Stromal cell of bone marrow (primary cell): ENCODE measurements around the gene VAV2.
"Not testable (repeated sequence)": the region's sequence is repeated elsewhere in the genome, so short reads cannot be mapped to it uniquely, and the experiment has no call there.

Experiments used
- DNase-seq: peaks from one replicate; pipeline ENCODE4 v3.0.0-alpha.2; 2012; ENCODE audit warnings: low read depth

VAV2 gene

GRCh38 chr9:133996531-133997520 is 4.7 kb upstream of the VAV2 start:
- DNase-seq = no peak

- DNase-seq = no peak
Observed at GRCh38 chr9:133995012-133995896, 3.1 kb upstream of the VAV2 start.

GRCh38 chr9:133994353-133995011 is 2.4 kb upstream of the VAV2 start:
- no peak for DNase-seq

DNA sequence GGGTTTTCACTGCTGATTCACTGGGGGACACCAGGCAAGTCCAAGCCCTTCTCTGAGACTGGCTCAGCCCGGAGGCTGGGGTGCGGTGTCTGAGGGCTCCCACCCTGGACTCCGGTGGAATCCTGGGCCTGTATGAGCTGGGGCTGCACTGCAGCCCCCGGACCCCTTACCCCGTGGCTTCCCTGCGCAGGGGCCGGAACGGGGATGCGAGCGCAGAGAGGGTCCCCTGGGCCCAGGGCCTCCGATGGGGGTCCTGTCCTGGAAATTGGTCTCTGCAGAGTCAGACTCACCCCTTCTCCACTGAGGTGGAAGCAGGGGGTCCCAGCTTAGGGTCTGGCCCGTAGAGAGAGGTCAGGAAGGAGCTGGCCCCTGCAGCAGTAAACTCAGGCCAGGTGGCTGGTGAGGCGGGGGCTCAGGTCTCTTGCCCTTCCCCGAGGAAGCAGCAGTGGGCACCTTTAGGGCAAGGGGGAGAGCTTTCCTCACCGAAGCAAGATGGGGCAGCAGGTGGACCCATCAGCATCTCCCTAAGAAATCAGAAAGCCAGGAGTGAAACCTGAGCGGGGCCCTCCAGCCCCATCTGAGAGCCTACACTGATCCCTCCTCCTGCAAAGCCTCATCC is 1.6 kb upstream of the VAV2 start:
- DNase-seq = no peak

DNA sequence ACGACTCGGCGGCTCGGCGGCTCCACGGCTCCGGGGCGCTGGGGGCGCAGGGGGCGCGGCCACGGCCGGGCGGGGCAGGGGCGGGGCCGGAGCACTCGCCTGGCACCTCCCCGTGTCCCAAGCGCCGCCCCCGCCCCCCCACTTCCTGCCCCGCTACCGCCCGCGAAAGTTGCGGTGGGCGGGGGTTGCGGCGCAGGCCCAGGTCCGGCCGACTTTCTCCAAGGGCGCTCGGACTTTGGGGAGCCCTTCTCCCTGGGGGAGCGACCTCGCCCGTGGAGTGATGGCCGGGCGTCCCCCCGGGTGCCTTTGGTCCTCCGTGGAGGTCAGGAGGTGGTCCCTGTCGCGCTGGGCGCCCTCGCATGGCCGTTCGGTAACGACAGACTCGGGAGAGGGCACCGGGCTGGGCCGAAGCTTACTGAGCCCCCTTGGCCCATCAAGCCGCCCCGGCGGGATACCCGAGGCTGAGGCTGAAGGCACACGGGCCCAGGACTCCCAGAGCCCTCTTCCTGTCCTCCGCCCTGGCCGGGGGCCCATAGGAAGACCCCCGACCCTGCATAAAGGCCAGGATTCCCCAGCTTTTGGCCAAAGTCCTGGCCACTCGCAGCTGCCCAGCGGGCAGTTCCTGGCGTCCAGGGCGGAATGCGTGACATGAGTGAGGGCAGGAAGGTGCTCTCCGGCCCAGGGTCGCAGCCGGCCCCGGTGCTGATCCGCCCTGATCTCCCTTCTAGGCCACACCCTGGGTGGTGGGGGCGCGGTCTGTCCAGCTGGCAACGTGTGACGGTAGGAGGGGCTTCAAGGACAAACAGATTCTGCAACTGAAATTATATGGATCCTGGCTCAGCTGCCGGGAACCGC is 883 bp upstream of the VAV2 start:
- DNase-seq = peak; percentile 89

- DNase-seq = no peak
Observed at GRCh38 chr9:133991214-133991921, 756 bp downstream of the VAV2 start.

DNA sequence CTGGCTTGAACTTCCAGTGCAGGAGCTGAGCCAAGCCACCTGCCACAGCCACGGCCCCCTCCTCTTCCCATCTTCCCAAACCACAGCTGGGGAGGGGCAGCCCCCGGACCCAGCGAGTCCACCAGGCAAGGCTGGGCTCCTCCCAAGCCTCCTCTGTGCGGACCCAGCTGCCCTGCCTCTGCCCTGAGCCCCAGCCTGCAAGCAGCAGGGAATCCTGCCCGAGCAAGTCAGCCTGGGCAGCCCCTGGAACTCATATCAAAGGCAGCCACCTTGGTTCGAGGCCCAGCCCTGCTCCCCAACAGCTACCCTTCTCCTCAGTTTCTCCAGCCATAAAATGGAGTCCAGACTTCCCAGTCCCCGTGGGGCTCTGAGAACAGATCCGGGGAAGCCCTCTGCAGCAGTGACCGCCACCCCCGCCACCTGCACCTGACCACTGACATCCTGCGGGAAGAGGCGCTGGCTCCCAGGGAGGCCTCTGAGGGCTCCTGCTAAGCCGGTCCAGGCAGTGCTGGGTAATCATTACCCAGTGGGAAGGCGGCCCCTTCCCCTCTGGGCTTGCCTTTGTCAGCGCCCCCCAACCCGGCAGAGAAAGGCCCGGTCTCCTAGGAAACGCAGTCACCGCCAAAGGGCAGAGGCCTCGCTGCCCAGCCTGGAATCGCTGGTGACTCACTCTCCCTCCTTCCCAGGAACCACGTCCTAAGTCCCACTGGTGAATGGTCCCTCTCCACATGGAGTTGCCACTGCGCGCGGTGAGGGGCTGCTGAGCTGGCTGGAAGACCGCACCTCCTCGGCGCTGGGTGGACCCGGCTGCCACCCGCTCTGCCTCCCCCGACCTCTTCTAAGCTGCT is 1.5 kb downstream of the VAV2 start:
- DNase-seq = peak; percentile 68

- no peak for DNase-seq
Observed at GRCh38 chr9:133989625-133990365, 2.3 kb downstream of the VAV2 start.

DNA sequence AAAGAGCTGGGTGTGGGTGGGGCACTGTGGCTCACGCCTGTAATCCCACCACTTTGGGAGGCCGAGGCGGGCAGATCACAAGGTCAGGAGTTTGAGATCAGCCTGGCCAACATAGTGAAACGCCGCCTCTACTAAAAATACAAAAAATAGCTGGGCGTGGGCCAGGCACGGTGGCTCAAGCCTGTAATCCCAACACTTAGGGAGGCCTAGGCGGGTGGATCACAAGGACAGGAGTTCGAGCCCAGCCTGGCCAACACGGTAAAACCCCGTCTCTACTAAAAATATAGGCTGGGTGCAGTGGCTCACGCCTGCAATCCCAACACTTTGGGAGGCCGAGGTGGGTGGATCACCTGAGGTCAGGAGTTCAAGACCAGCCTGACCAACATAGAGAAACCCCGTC is 3.4 kb downstream of the VAV2 start:
- DNase-seq = not testable (repeated sequence)

- no peak for DNase-seq
Observed at GRCh38 chr9:133987946-133988665, 4.0 kb downstream of the VAV2 start.

DNA sequence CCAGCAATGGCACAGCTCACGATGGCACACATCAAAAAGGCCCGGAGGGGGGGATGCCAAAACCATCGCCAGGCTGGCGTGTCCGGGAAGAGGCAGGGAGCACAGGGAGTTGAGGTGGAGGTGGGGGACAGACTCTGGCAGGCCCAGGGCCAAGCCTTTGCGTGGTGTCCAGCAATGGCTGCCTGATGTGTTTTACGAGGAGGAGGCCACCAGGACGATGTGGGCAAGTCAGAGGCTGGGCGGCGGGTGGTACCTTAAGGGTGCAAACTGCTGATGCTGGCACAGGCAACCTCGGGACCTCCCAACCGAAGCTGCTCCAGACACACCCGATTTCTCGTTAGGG is 4.7 kb downstream of the VAV2 start:
- no peak for DNase-seq

- DNase-seq = no peak
Observed at GRCh38 chr9:133986774-133987445, 5.2 kb downstream of the VAV2 start.

DNA sequence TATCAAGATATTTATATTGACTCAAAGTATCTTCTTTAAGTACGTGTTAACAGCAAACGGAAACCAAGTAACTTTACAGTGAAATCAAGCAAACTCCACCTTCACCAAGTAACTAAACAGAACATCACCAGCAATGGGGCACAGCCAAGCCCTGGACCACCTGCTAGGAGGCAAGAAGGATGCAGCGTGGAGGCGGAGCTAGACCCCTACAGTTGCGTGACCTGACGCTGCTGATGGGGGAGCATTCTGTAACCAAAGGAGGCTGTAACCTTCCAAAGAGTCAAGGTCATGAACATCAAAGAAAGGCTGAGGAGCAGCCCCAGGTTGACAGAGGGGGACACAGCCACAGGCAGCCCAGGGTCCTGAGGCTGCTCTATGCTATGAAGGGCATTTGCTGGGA is 6.1 kb downstream of the VAV2 start:
- no peak for DNase-seq

DNA sequence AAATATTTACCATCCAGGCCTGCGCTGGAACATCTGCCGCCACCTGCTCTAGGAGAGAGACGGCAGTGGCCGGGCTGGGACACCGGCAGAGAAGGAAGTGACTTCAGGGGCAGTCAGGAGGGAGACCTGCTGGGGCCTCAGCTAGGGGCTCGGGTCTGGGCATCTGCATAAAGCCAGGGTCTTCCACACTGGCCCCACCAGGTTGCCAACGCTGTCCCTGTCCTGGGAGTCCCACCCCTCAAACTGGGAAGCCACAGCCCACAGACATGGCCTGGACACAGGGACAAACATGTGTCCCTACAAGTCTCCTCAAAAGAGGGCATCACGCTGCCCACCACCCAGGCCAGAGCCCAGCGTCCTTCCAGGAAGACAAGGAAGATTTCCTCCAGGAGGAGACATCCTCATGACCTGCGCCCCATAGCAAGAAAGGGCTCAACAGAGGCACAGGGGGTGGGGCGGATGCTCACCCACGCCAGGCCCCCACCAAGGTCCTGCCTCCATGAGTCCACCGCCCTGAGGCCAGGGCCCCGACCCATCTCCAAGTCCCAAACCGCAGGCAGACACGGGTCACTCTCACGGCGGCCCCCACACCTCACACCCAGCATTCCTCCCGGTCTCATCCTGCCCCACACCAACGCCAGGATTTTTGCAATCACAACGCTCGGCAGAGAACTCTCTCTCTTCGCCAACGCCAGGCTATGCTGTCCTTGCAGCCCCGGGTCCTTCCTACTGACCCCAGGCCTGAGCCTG is 9.0 kb downstream of the VAV2 start:
- no peak for DNase-seq

DNA sequence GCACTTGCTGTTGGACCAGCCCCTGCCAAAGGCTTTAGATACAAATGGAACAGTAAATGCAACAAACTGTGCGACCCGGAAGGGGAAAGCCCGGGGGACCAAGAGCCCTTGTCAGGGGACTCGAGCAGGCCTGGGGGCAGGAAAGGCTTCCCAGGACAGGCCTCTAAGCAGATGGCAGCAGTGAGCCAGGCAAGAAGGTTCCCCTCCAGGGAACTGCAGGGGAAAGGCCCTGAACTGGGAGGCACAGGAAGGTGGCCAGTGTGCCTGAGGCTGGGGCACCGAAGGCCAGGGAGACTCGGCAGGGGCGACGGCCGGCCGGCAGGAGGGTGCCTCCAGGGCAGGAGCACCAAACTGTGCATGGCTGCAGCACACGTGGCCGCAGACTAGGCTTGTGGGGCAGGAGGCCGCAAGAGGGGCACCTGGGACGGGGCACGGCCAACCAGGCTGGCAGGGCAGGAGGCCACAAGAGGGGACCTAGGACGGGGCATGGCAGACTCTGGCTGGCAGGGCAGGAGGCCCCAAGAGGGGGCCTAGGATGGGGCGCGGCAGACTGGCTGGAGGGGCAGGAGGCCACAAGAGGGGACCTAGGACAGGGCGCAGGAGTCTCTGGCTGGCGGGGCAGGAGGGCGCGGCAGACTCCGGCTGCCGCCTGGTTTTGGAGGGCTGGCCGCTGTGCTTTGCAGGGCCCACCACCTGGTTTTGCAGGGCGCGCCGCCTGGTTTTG is 10.0 kb downstream of the VAV2 start:
- DNase-seq = no peak

DNA sequence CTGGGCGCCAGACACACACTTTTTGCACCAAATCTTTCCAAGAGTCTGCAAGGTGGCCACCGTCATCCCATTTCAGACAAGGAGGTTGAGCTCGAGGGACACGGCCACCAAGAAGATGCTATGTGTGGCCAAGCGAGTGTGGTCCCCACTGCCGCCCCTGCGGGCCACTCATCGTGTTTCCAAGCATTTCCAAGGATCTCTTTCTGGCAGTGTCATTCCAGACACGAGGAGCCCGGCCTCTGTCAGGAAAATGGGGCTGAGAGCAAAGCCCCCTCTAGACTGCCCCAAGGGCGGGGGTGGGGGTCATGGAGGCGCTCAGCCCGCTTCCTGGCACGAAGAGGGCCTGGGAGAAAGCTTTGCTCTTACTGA is 10.6 kb downstream of the VAV2 start:
- no peak for DNase-seq
